Fibroblast of the conjunctiva (primary cell): Measurements from ENCODE around the gene ABLIM3.

Experiments used
- DNase-seq: peaks from one replicate; pipeline ENCODE4 v3.0.0-alpha.2; 2010; ENCODE audit warnings: low read depth

ABLIM3 gene

GRCh38 chr5:149309354-149309753 lies 168.1 kb downstream of the ABLIM3 start:
- DNase-seq = no peak
